ENCODE results near the gene KMT2E. TPM values are rescaled to one million over a fixed set of nuclear protein-coding genes. Genes with fewer than 3 reads are reported as not detected.

Gene KMT2E
- total RNA-seq, 3 donors from 2014 or later (not counting 1 experiment from before 2014, with no cell fraction given): 272 to 353 (median 345) TPM

DNA sequence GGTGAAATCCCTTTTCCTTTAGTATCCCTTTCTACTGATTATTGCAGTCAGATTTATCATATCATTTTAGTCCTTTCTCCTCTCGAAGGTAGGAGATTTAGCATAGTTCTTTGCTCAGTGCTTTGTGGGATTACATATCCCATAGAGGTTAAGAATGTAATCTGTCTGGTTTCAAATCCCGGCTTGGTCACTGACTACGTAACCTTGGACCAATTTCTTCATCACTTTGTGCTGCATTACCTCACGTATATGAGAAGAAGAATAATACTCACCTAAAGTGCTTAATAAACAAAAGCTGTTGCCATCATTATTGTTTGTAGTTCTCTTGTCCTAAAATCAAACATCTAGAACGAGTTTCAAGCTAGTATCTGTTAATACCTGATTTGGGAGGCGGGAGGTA, 74.0 kb downstream of the KMT2E start:
- Mint-ChIP-seq H3K27ac (peak overlapping the region; percentile 73 to 77), H3K36me3 (peaks cover 6% of the 10 kb centered on the region), H3K27me3 (ENCODE audit: low read depth in 2 of 2) (no peaks in the 10 kb centered on the region), H3K4me1 (peaks cover 14 to 25% of the 10 kb centered on the region in 2 donors), H3K4me3 (no peak overlapping the region), H3K9me3 (no peaks in the 10 kb centered on the region)
- no peaks in the 10 kb centered on the region for H3K27me3 ChIP-seq (ENCODE audit: control insufficient read depth, insufficient read depth, low read length)
- no peak overlapping the region for H3K4me3 ChIP-seq (ENCODE audit: low read length)
- intact Hi-C loops (cut with micrococcal nuclease): no loop called here
- ATAC-seq (no peak), DNase-seq (no peak)
- H3K36me3 ChIP-seq (ENCODE audit: control insufficient read depth, insufficient read depth, low read length): peaks cover 59% of the 10 kb centered on the region
- TF ChIP-seq CTCF (IDR thresholded peaks at IDR 0.05): no peak
- no peaks in the 10 kb centered on the region for H3K4me1 ChIP-seq (ENCODE audit: control insufficient read depth, insufficient read depth, low read length)
- WGBS (ENCODE audit: insufficient coverage): 93% methylated on average over 4 of the region's 6 CpGs
- no peaks in the 10 kb centered on the region for H3K9me3 ChIP-seq (ENCODE audit: control insufficient read depth, insufficient read depth, low read length)
- no peak overlapping the region for H3K27ac ChIP-seq (ENCODE audit: low read length)

DNA sequence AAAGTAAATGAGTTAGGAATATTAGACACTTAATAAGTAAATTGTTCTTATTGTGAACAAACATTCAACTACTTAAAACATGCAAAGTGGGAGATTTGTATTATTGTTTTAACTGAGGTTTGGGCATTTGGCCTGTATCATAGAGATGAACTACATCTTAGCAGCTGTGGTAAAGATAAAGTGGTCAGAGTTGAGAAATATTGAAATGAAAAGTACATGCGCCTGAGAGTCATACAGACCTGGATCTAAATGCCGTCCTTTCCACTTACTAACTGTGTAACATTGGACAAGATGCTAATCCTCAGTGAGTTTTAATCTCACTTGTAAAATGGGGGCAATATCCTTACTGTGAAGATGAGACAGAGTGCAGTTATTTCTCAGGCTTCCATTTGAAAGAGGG, 74.5 kb downstream of the KMT2E start:
- Mint-ChIP-seq H3K27ac (peak overlapping the region; percentile 73 to 77), H3K9me3 (no peaks in the 10 kb centered on the region), H3K4me1 (peaks cover 12 to 20% of the 10 kb centered on the region in 2 donors), H3K27me3 (ENCODE audit: low read depth in 2 of 2) (no peaks in the 10 kb centered on the region), H3K36me3 (peaks cover 5% of the 10 kb centered on the region), H3K4me3 (no peak overlapping the region)
- ATAC-seq (no peak), DNase-seq (no peak)
- Histone ChIP-seq H3K27me3 (ENCODE audit: control insufficient read depth, insufficient read depth, low read length) (no peaks in the 10 kb centered on the region), H3K27ac (ENCODE audit: low read length) (no peak overlapping the region), H3K4me3 (ENCODE audit: low read length) (no peak overlapping the region), H3K9me3 (ENCODE audit: control insufficient read depth, insufficient read depth, low read length) (no peaks in the 10 kb centered on the region), H3K4me1 (ENCODE audit: control insufficient read depth, insufficient read depth, low read length) (no peaks in the 10 kb centered on the region), H3K36me3 (ENCODE audit: control insufficient read depth, insufficient read depth, low read length) (peaks cover 57% of the 10 kb centered on the region)
- 94% methylated on average over 2 of the region's 2 CpGs for WGBS (ENCODE audit: insufficient coverage)
- no peak for TF ChIP-seq CTCF (IDR thresholded peaks at IDR 0.05)
- intact Hi-C loops (cut with micrococcal nuclease): no loop called here

DNA sequence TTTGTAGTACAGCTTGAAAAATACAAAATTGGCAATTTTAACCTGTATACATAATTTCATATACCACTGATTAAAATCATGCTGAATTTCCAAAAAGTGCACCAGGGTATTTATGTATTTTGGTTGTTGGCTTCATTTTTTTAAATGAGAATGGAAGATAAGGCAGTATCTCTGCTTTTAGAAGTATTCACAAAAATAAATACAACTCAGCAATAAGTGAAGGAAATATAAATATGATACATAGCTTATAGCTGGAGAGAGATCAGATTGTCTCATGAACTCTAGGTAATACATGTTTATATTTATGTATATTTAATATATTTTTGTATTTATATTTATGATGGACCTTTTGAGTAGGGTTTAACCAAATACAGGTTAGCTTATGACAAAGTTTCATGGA, 81.0 kb downstream of the KMT2E start:
- Histone ChIP-seq H3K27me3 (ENCODE audit: control insufficient read depth, insufficient read depth, low read length) (no peaks in the 10 kb centered on the region), H3K4me1 (ENCODE audit: control insufficient read depth, insufficient read depth, low read length) (no peaks in the 10 kb centered on the region), H3K9me3 (ENCODE audit: control insufficient read depth, insufficient read depth, low read length) (no peaks in the 10 kb centered on the region), H3K4me3 (ENCODE audit: low read length) (no peak overlapping the region), H3K36me3 (ENCODE audit: control insufficient read depth, insufficient read depth, low read length) (peaks cover 63% of the 10 kb centered on the region), H3K27ac (ENCODE audit: low read length) (no peak overlapping the region)
- DNase-seq (no peak), ATAC-seq (no peak)
- Mint-ChIP-seq H3K27me3 (ENCODE audit: low read depth in 2 of 2) (no peaks in the 10 kb centered on the region), H3K9me3 (no peaks in the 10 kb centered on the region), H3K27ac (peak overlapping the region; percentile 7 to 56), H3K4me1 (peaks cover 15 to 29% of the 10 kb centered on the region in 2 donors), H3K4me3 (peak overlapping the region; percentile 28), H3K36me3 (no peaks in the 10 kb centered on the region)
- TF ChIP-seq CTCF (IDR thresholded peaks at IDR 0.05): no peak
- intact Hi-C loops (cut with micrococcal nuclease): no loop called here

- H3K4me1 ChIP-seq (ENCODE audit: control insufficient read depth, insufficient read depth, low read length): no peaks in the 10 kb centered on the region
- intact Hi-C loops (cut with micrococcal nuclease): no loop called here
- no peak overlapping the region for H3K4me3 ChIP-seq (ENCODE audit: low read length)
- WGBS (ENCODE audit: insufficient coverage): 94% methylated on average over 3 of the region's 3 CpGs
- no peaks in the 10 kb centered on the region for H3K9me3 ChIP-seq (ENCODE audit: control insufficient read depth, insufficient read depth, low read length)
- Mint-ChIP-seq H3K27me3 (ENCODE audit: low read depth in 2 of 2) (no peaks in the 10 kb centered on the region), H3K36me3 (no peaks in the 10 kb centered on the region), H3K4me3 (no peak overlapping the region), H3K27ac (peak overlapping the region; percentile 7 to 56), H3K4me1 (peaks cover 25 to 42% of the 10 kb centered on the region in 2 donors), H3K9me3 (no peaks in the 10 kb centered on the region)
- H3K36me3 ChIP-seq (ENCODE audit: control insufficient read depth, insufficient read depth, low read length): peaks cover 58% of the 10 kb centered on the region
- ATAC-seq (no peak), DNase-seq (no peak)
- H3K27me3 ChIP-seq (ENCODE audit: control insufficient read depth, insufficient read depth, low read length): no peaks in the 10 kb centered on the region
- TF ChIP-seq CTCF (IDR thresholded peaks at IDR 0.05): no peak
- no peak overlapping the region for H3K27ac ChIP-seq (ENCODE audit: low read length)
These were observed 82.3 kb downstream of the KMT2E start for GRCh38 chr7:105096306-105096705.
